T-cell (primary cell): ENCODE data around the gene FAM234A. TPM values are rescaled to one million over a fixed set of nuclear protein-coding genes. Genes with fewer than 3 reads are reported as not detected.

ENCODE experiments used
- ATAC-seq, 4 experiments: fragments of 200-7000 bp in 3 of 4; fragments of 150-1000 bp in 1 of 4; cut with Tn5 transposase; replicated peaks in 1 of 4; 1 replicate in 3 of 4; 2 replicates in 1 of 4; pipeline ENCODE4 v1.10.0; 2021; ENCODE audit warnings: moderate library complexity in 3 of 4, mild to moderate bottlenecking in 2 of 4, moderate number of reproducible peaks in 1 of 4
- CTCF ChIA-PET, 2 donors: fragments of 300-600 bp; sonication (Branson Sonifier 250); formaldehyde crosslinking; loops; one replicate each; lab custom pipeline; 2022; ENCODE audit warnings: antibody characterized with exemption in 2 of 2; lab: Charles Lee
- POLR2A ChIA-PET, 2 donors: fragments of 300-600 bp; sonication (Branson Sonifier 250); formaldehyde crosslinking; loops; one replicate each; lab custom pipeline; 2022; ENCODE audit warnings: antibody characterized with exemption in 2 of 2; lab: Charles Lee
- DNase-seq, 35 experiments: peaks; one replicate each; pipeline versions ENCODE4 v3.0.0 to v3.0.0-alpha.2; 2013 to 2023
- H3K27ac ChIP-seq: one replicate; pipeline ENCODE4 v1.5.1; 2013; ENCODE audit warnings: low read length
- H3K27me3 ChIP-seq, 2 experiments: replicated peaks in 1 of 2; 1 replicate in 1 of 2; 2 replicates in 1 of 2; pipeline versions ENCODE4 v1.6.1 to v1.7.0; 2013; ENCODE audit warnings: low read length in 1 of 2, mixed read lengths in 1 of 2; ENCODE audit not compliant: control insufficient read depth in 2 of 2, insufficient read depth in 2 of 2; ENCODE audit errors: extremely low read depth in 1 of 2
- H3K36me3 ChIP-seq, 2 donors: 1 replicate in 1 of 2; 2 replicates in 1 of 2; pipeline versions ENCODE4 v1.6.1 to v1.7.0; 2013; ENCODE audit warnings: low read length in 1 of 2; ENCODE audit not compliant: control insufficient read depth in 2 of 2, insufficient read depth in 1 of 2; ENCODE audit errors: extremely low read depth in 1 of 2
- H3K4me1 ChIP-seq, 2 experiments: 1 replicate in 1 of 2; 2 replicates in 1 of 2; pipeline versions ENCODE4 v1.6.1 to v1.7.0; 2013; ENCODE audit warnings: low read length in 2 of 2, mixed read lengths in 1 of 2; ENCODE audit not compliant: insufficient read depth in 2 of 2, control insufficient read depth in 1 of 2; ENCODE audit errors: extremely low read depth in 1 of 2
- H3K4me3 ChIP-seq, 2 donors: 1 replicate in 1 of 2; 2 replicates in 1 of 2; pipeline versions ENCODE4 v1.5.1 to v1.7.0; 2013; ENCODE audit warnings: mild to moderate bottlenecking in 2 of 2, low read length in 1 of 2, moderate library complexity in 1 of 2; ENCODE audit not compliant: control insufficient read depth in 1 of 2; ENCODE audit errors: extremely low read depth in 1 of 2
- H3K9me3 ChIP-seq: 2 replicates; pipeline ENCODE4 v1.7.0; 2013
- H3K27ac Mint-ChIP-seq, 2 donors: one replicate each; pipeline ENCODE4 v1.8.0; 2020 to 2021; ENCODE audit warnings: mild to moderate bottlenecking in 2 of 2, mixed read lengths in 2 of 2
- H3K27me3 Mint-ChIP-seq, 2 donors: one replicate each; pipeline ENCODE4 v1.8.0; 2021 to 2022; ENCODE audit warnings: mixed read lengths in 2 of 2
- H3K36me3 Mint-ChIP-seq: one replicate; pipeline ENCODE4 v1.8.0; 2021; ENCODE audit warnings: mixed read lengths
- H3K4me1 Mint-ChIP-seq, 3 donors: one replicate each; pipeline ENCODE4 v1.8.0; 2020 to 2022; ENCODE audit warnings: mixed read lengths in 3 of 3, mild to moderate bottlenecking in 1 of 3
- H3K4me3 Mint-ChIP-seq, 3 donors: one replicate each; pipeline ENCODE4 v1.8.0; 2020 to 2022; ENCODE audit warnings: mild to moderate bottlenecking in 3 of 3, mixed read lengths in 3 of 3, moderate library complexity in 3 of 3
- H3K9me3 Mint-ChIP-seq, 3 donors: one replicate each; pipeline ENCODE4 v1.8.0; 2020 to 2022; ENCODE audit warnings: mixed read lengths in 3 of 3
- WGBS: methylation state at CpG from one replicate; pipeline ENCODE4 v1.1.5; 2013; ENCODE audit warnings: missing lambda C conversion rate; ENCODE audit not compliant: insufficient coverage; 5-methylcytosine and 5-hydroxymethylcytosine counted together
- total RNA-seq, 35 experiments: library from RNA in 6 of 35; stranded (reverse) in 6 of 35; fragments of 120-200 nt in 1 of 35; gene quantifications; one replicate each; pipeline versions ENCODE4 v1.2.1 to v1.2.4 and lab custom pipeline; 2013 to 2026

The FAM234A gene
- total RNA-seq, 5 donors from 2014 or later (not counting 1 experiment from before 2014, with no cell fraction given): 31.6 to 38.2 (median 36.1) TPM

GRCh38 chr16:259226-259625, 24.6 kb downstream of the FAM234A start:
- Histone ChIP-seq H3K27me3 (no peaks in the 10 kb centered on the region), H3K36me3 (peaks cover 28 to 56% of the 10 kb centered on the region in 2 donors), H3K27ac (no peak overlapping the region), H3K4me3 (no peak overlapping the region), H3K4me1 (peaks cover 0 to 4% of the 10 kb centered on the region in 2 experiments), H3K9me3 (no peaks in the 10 kb centered on the region)
- ATAC-seq: no peak
- no peak overlapping the region for H3K27ac Mint-ChIP-seq
- H3K4me1 Mint-ChIP-seq: peaks cover 2 to 12% (median 5%) of the 10 kb centered on the region in 3 donors
- CTCF ChIA-PET: no interaction called here
- POLR2A ChIA-PET: no interaction called here
- 40% methylated on average over 1 of the region's 10 CpGs for WGBS
- H3K9me3 Mint-ChIP-seq: no peaks in the 10 kb centered on the region
- H3K36me3 Mint-ChIP-seq: peaks cover 29% of the 10 kb centered on the region
- H3K4me3 Mint-ChIP-seq: no peak overlapping the region
- H3K27me3 Mint-ChIP-seq: no peaks in the 10 kb centered on the region
- DNase-seq: no peak

- Mint-ChIP-seq H3K27ac (no peak overlapping the region), H3K4me3 (no peak overlapping the region), H3K27me3 (no peaks in the 10 kb centered on the region), H3K36me3 (peaks cover 29% of the 10 kb centered on the region), H3K4me1 (peaks cover 0 to 7% (median 4%) of the 10 kb centered on the region in 3 donors), H3K9me3 (no peaks in the 10 kb centered on the region)
- Histone ChIP-seq H3K36me3 (peaks cover 27 to 57% of the 10 kb centered on the region in 2 donors), H3K9me3 (no peaks in the 10 kb centered on the region), H3K4me3 (no peak overlapping the region), H3K4me1 (no peaks in the 10 kb centered on the region), H3K27me3 (no peaks in the 10 kb centered on the region), H3K27ac (no peak overlapping the region)
- ChIA-PET CTCF (no interaction called here), POLR2A (no interaction called here)
- WGBS: 88% methylated on average over 9 of the region's 13 CpGs
- ATAC-seq (no peak), DNase-seq (no peak)
Observed at GRCh38 chr16:259814-260253, 25.2 kb downstream of the FAM234A start.

DNA sequence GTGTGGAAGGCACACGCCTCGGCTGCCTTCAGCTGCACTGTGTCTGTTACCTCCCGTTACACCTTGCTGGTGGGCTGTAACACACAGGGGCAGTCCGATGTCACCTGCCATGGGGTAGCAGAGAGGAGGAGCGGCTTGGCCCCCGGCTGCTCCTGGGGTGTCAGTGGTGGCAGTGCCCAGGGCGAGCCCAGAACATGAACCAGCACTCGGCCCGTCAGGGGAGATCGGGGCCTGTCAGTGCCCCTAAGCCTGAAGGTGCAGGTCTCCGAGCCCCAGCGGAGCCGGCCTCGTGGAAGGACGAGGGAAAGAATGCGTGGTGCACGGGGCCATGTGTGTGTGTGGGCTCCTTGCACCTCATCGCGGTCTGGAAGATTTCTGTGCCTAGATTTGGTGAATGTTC, 25.7 kb downstream of the FAM234A start:
- Histone ChIP-seq H3K36me3 (peaks cover 26 to 57% of the 10 kb centered on the region in 2 donors), H3K4me3 (no peak overlapping the region), H3K4me1 (peaks cover 0 to under 1% of the 10 kb centered on the region in 2 experiments), H3K27me3 (no peaks in the 10 kb centered on the region), H3K27ac (no peak overlapping the region), H3K9me3 (no peaks in the 10 kb centered on the region)
- Mint-ChIP-seq H3K9me3 (no peaks in the 10 kb centered on the region), H3K27me3 (no peaks in the 10 kb centered on the region), H3K27ac (no peak overlapping the region), H3K36me3 (peaks cover 26% of the 10 kb centered on the region), H3K4me3 (no peak overlapping the region), H3K4me1 (peaks cover 0 to 7% (median 4%) of the 10 kb centered on the region in 3 donors)
- CTCF ChIA-PET: no interaction called here
- ATAC-seq (no peak), DNase-seq (no peak)
- POLR2A ChIA-PET: no interaction called here
- WGBS: 94% methylated on average over 19 of the region's 19 CpGs

DNA sequence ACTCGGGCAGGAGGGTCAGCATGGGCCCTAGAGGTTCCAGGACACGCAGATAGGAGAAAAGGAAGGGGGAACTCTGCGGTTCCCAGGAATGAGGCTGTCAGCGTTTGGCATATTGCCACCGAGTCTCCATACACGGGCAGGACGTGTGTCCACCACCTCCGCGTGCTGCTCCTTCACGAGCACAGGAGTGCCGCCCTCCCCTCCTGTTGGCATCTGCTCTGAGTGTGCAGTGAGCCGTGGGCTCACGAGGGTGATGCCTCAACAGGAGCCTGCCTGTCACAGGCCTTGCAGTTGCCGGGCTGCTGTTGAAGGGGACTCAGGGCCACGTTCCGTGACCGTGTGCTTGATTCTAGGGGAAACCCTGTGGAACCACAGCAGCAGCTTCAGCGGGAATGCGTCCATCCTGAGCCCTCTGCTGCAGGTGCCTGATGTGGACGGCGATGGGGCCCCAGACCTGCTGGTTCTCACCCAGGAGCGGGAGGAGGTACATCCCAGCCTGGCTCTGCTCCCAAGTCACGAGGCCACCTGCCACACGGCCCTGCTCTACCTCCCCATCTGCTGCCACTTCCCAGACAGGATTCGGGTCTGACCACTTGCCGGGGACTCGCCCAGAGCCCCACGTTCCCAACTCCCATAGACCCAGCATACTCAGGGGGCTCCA, 26.5 kb downstream of the FAM234A start:
- CTCF ChIA-PET: no interaction called here

GRCh38 chr16:262121-262745, 27.6 kb downstream of the FAM234A start:
- 97% methylated on average over 25 of the region's 29 CpGs for WGBS
- Mint-ChIP-seq H3K27ac (no peak overlapping the region), H3K4me3 (no peak overlapping the region), H3K36me3 (peaks cover 19% of the 10 kb centered on the region), H3K27me3 (no peaks in the 10 kb centered on the region), H3K4me1 (peaks cover 0 to 4% (median 1%) of the 10 kb centered on the region in 3 donors), H3K9me3 (no peaks in the 10 kb centered on the region)
- ATAC-seq: no peak
- no peaks in the 10 kb centered on the region for H3K27me3 ChIP-seq
- H3K36me3 ChIP-seq: peaks cover 26 to 52% of the 10 kb centered on the region in 2 donors
- ChIA-PET POLR2A (no interaction called here), CTCF (no interaction called here)
- no peaks in the 10 kb centered on the region for H3K9me3 ChIP-seq
- no peak for DNase-seq
- peaks cover 0 to 9% of the 10 kb centered on the region in 2 experiments for H3K4me1 ChIP-seq
- H3K4me3 ChIP-seq: no peak overlapping the region
- no peak overlapping the region for H3K27ac ChIP-seq

More for the DNA sequence above, 26.5 kb downstream of the FAM234A start:
- Mint-ChIP-seq H3K4me3 (no peak overlapping the region), H3K27me3 (no peaks in the 10 kb centered on the region), H3K27ac (no peak overlapping the region), H3K36me3 (peaks cover 22% of the 10 kb centered on the region), H3K4me1 (peaks cover 0 to 6% (median 0%) of the 10 kb centered on the region in 3 donors), H3K9me3 (no peaks in the 10 kb centered on the region)
- peaks cover 26 to 53% of the 10 kb centered on the region in 2 donors for H3K36me3 ChIP-seq
- H3K9me3 ChIP-seq: no peaks in the 10 kb centered on the region
- no peaks in the 10 kb centered on the region for H3K27me3 ChIP-seq
- no peak overlapping the region for H3K27ac ChIP-seq
- H3K4me1 ChIP-seq: peaks cover 0 to 9% of the 10 kb centered on the region in 2 experiments
- H3K4me3 ChIP-seq: no peak overlapping the region
- ATAC-seq (no peak), DNase-seq (no peak)
- WGBS: 94% methylated on average over 23 of the region's 28 CpGs
- POLR2A ChIA-PET: no interaction called here

DNA sequence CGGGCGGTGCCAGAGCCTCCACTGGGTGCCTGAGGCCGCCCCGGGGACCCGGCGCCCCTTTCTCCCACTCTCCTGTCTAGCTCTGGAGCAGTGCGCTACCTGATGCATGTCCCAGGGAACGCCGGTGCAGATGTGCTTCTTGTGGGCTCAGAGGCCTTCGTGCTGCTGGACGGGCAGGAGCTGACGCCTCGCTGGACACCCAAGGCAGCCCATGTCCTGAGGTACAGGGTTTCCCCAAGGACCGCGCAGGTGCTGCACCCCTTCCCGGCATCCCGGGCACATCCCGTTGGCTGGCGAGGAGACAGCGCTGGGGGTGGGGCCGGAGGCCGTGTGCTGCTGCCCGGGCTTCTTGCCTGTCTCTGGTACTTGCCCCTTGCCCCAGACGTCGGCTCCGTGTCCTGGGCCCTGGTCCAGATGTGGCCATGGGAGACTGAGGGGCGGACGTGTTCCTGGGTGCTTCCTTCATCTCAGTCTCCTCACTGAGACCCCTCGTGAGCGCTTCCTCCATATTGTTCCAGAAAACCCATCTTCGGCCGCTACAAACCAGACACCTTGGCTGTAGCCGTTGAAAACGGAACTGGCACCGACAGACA, 28.7 kb downstream of the FAM234A start:
- ChIA-PET CTCF (interaction anchor here in 1 of 2 donors (0.6 kb wide), 1 partner anchor 17 kb away, joined by 9 read pairs; no protein-coding TSS in a partner anchor), POLR2A (no interaction called here)
- Mint-ChIP-seq H3K4me3 (no peak overlapping the region), H3K9me3 (no peaks in the 10 kb centered on the region), H3K27ac (no peak overlapping the region), H3K27me3 (no peaks in the 10 kb centered on the region), H3K4me1 (peaks cover 0 to 4% (median 4%) of the 10 kb centered on the region in 3 donors), H3K36me3 (peaks cover 19% of the 10 kb centered on the region)
- no peaks in the 10 kb centered on the region for H3K9me3 ChIP-seq
- H3K27ac ChIP-seq: no peak overlapping the region
- H3K27me3 ChIP-seq: no peaks in the 10 kb centered on the region
- no peak overlapping the region for H3K4me3 ChIP-seq
- H3K4me1 ChIP-seq: peaks cover 0 to 9% of the 10 kb centered on the region in 2 experiments
- no peak for ATAC-seq
- 97% methylated on average over 33 of the region's 35 CpGs for WGBS
- peaks cover 26 to 52% of the 10 kb centered on the region in 2 donors for H3K36me3 ChIP-seq
- no peak for DNase-seq
